Neural cell (in vitro differentiated cells): Measurements from ENCODE around the gene SRA1. TPM values are rescaled to one million over a fixed set of nuclear protein-coding genes. Genes with fewer than 3 reads are reported as not detected.

Experiments
- H2AFZ ChIP-seq: fragments of 200-600, 300-800 bp; sonication (generic), shearing (Covaris generic); 2 replicates; pipeline ENCODE4 v1.6.0; 2014; ENCODE audit warnings: low read depth, mild to moderate bottlenecking, antibody characterized with exemption, low read length, moderate library complexity
- H3F3A ChIP-seq: fragments of 200-600 bp; shearing (Covaris generic); 2 replicates; pipeline ENCODE4 v1.6.1; 2016; ENCODE audit warnings: mild to moderate bottlenecking, moderate library complexity, mixed read lengths, antibody characterized with exemption, low read length; ENCODE audit not compliant: insufficient read depth, poor library complexity, severe bottlenecking
- H3K27ac ChIP-seq: fragments of 200-600, 300-800 bp; sonication (generic), shearing (Covaris generic); 2 replicates; pipeline ENCODE4 v1.5.1; 2014; ENCODE audit warnings: mild to moderate bottlenecking, low read length, moderate library complexity
- H3K27me3 ChIP-seq: fragments of 300-800, 200-600 bp; sonication (generic), shearing (Covaris generic); 2 replicates; pipeline ENCODE4 v1.6.0; 2014; ENCODE audit warnings: mild to moderate bottlenecking, low read depth, low read length, moderate library complexity; ENCODE audit not compliant: insufficient read depth
- H3K36me3 ChIP-seq: fragments of 300-800, 200-600 bp; sonication (generic), shearing (Covaris generic); 2 replicates; pipeline ENCODE4 v1.5.1; 2014; ENCODE audit warnings: mild to moderate bottlenecking, antibody characterized with exemption, low read length, moderate library complexity; ENCODE audit not compliant: insufficient read depth
- H3K4me2 ChIP-seq: fragments of 300-800, 200-600 bp; sonication (generic), shearing (Covaris generic); 2 replicates; pipeline ENCODE4 v1.6.0; 2014; ENCODE audit warnings: mild to moderate bottlenecking, low read length
- H3K4me3 ChIP-seq: fragments of 300-800, 200-600 bp; sonication (generic), shearing (Covaris generic); 2 replicates; pipeline ENCODE4 v1.5.1; 2014; ENCODE audit warnings: mild to moderate bottlenecking, low read length, moderate library complexity
- H3K79me2 ChIP-seq: fragments of 200-600 bp; shearing (Covaris generic); replicated peaks from 2 replicates; pipeline ENCODE4 v1.6.0; 2014; ENCODE audit warnings: mild to moderate bottlenecking, low read length, moderate library complexity; ENCODE audit not compliant: insufficient read depth
- H3K9ac ChIP-seq: fragments of 300-800, 200-600 bp; sonication (generic), shearing (Covaris generic); 2 replicates; pipeline ENCODE4 v1.6.1; 2016; ENCODE audit warnings: mild to moderate bottlenecking, low read length, mixed read lengths
- H3K9me2 ChIP-seq: fragments of 200-600 bp; shearing (Covaris generic); 2 replicates; pipeline ENCODE4 v1.6.1; 2016; ENCODE audit warnings: mild to moderate bottlenecking, low read length, mixed read lengths; ENCODE audit not compliant: insufficient read depth
- H3K9me3 ChIP-seq: fragments of 200-600, 300-800 bp; sonication (generic), shearing (Covaris generic); 2 replicates; pipeline ENCODE4 v1.6.1; 2016; ENCODE audit warnings: mild to moderate bottlenecking, mixed run types, low read length, moderate library complexity, mixed read lengths
- H4K20me1 ChIP-seq: fragments of 200-600 bp; shearing (Covaris generic); 2 replicates; pipeline ENCODE4 v1.6.1; 2016; ENCODE audit warnings: mild to moderate bottlenecking, mixed run types; ENCODE audit not compliant: insufficient read depth
- EP300 ChIP-seq: fragments of 450-650 bp; conservative IDR thresholded peaks from 2 replicates; pipeline ENCODE4 v1.6.1; 2014; ENCODE audit warnings: antibody characterized with exemption, mild to moderate bottlenecking, moderate library complexity; ENCODE audit not compliant: poor library complexity, severe bottlenecking
- EZH2 ChIP-seq: fragments of 200-600, 300-800 bp; shearing (Covaris generic), sonication (generic); IDR thresholded peaks from 2 replicates; pipeline ENCODE4 v1.6.1; 2014; ENCODE audit warnings: antibody characterized with exemption, low read length, borderline replicate concordance, mild to moderate bottlenecking; ENCODE audit not compliant: insufficient read depth, poor library complexity, severe bottlenecking
- MXI1 ChIP-seq: fragments of 450-650 bp; conservative IDR thresholded peaks from 2 replicates; pipeline ENCODE4 v1.6.1; 2014; ENCODE audit warnings: antibody characterized with exemption, mild to moderate bottlenecking; ENCODE audit not compliant: poor library complexity, severe bottlenecking
- POLR2AphosphoS5 ChIP-seq: IDR thresholded peaks from 2 replicates; pipeline ENCODE4 v1.6.1; 2012
- RAD21 ChIP-seq: fragments of 450-650 bp; conservative IDR thresholded peaks from 2 replicates; pipeline ENCODE4 v1.6.1; 2014; ENCODE audit warnings: antibody characterized with exemption, mild to moderate bottlenecking, moderate library complexity
- SMC3 ChIP-seq: fragments of 450-650 bp; conservative IDR thresholded peaks from 2 replicates; pipeline ENCODE4 v1.6.1; 2014; ENCODE audit warnings: antibody characterized with exemption, mild to moderate bottlenecking, moderate library complexity; ENCODE audit not compliant: poor library complexity
- TAF1 ChIP-seq: IDR thresholded peaks from 2 replicates; pipeline ENCODE4 v1.6.1; 2012; ENCODE audit warnings: low read depth
- polyA plus RNA-seq: library from polyadenylated mRNA; depleted of rRNA; stranded (reverse); fragments of >200 nt; gene quantifications from 2 replicates; pipeline ENCODE4 v1.2.3, GENCODE V29; 2014
- TF ChIP-seq, protein P1 (sequence below): fragments of 450-650 bp; IDR thresholded peaks from 2 replicates; pipeline ENCODE4 v1.5.1; 2014; ENCODE audit warnings: antibody characterized with exemption, mild to moderate bottlenecking, moderate library complexity; ENCODE audit not compliant: poor library complexity, severe bottlenecking
- TF ChIP-seq, protein P2 (sequence below): IDR thresholded peaks from 2 replicates; pipeline ENCODE4 v1.6.1; 2012; ENCODE audit warnings: borderline replicate concordance

Gene SRA1
- polyA plus RNA-seq, 1 donor from 2014 or later, result 73.5 TPM

DNA sequence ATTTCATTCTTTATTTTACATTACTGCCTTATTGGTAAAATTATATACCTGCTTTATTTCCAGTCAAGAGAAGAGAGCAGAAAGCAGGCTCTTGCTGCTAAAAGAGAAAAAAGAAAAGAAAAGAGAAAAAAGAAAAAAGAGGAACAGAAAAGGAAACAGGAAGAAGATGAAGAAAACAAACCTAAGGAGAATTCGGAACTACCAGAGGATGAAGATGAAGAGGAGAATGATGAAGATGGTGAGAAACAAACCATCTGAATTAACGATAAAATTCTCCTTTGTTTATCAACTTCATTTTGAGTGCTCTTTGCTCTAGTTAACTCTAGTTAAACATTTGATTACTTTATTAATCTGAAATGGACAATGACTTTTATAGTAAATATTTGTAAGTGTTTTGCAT lies 33.3 kb downstream of the SRA1 start:
- no peak overlapping the region for H3K27ac ChIP-seq
- no peaks in the 10 kb centered on the region for H3K79me2 ChIP-seq
- H3K36me3 ChIP-seq, result no peaks in the 10 kb centered on the region
- no peak overlapping the region for H2AFZ ChIP-seq
- H3K9ac ChIP-seq, result no peak overlapping the region
- H3K4me2 ChIP-seq, result no peak overlapping the region
- no peaks in the 10 kb centered on the region for H3K9me2 ChIP-seq
- H4K20me1 ChIP-seq, result no peaks in the 10 kb centered on the region
- H3K4me3 ChIP-seq, result no peak overlapping the region
- no peaks in the 10 kb centered on the region for H3K9me3 ChIP-seq
- TF ChIP-seq, protein P1, sequence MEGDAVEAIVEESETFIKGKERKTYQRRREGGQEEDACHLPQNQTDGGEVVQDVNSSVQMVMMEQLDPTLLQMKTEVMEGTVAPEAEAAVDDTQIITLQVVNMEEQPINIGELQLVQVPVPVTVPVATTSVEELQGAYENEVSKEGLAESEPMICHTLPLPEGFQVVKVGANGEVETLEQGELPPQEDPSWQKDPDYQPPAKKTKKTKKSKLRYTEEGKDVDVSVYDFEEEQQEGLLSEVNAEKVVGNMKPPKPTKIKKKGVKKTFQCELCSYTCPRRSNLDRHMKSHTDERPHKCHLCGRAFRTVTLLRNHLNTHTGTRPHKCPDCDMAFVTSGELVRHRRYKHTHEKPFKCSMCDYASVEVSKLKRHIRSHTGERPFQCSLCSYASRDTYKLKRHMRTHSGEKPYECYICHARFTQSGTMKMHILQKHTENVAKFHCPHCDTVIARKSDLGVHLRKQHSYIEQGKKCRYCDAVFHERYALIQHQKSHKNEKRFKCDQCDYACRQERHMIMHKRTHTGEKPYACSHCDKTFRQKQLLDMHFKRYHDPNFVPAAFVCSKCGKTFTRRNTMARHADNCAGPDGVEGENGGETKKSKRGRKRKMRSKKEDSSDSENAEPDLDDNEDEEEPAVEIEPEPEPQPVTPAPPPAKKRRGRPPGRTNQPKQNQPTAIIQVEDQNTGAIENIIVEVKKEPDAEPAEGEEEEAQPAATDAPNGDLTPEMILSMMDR, result no peak
- no peak for TF ChIP-seq TAF1
- TF ChIP-seq SMC3, result no peak
- TF ChIP-seq EZH2, result no peak
- no peak for TF ChIP-seq EP300
- TF ChIP-seq POLR2AphosphoS5, result no peak
- H3K27me3 ChIP-seq, result no peaks in the 10 kb centered on the region
- H3F3A ChIP-seq, result no peaks in the 10 kb centered on the region

DNA sequence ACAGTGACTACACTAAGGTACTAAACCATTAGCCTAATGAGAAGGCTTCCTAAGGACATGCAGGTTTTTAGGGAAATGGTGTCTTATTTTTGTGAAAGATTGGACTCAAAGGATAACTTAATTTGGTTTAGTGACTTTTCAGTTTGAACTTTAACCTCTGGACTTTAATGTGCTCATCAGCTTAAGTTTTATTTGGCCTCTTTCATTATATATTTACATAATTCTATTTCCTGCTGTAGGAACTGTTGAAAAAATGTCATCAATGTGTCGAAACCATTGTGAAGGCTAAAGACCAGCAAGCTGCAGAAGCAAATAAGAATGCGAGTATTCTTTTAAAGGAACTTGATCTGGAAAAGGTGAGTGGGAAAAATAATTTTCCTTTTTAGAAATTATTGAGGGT lies 44.1 kb downstream of the SRA1 start:
- Histone ChIP-seq H3K9me2 (no peaks in the 10 kb centered on the region), H3K36me3 (no peaks in the 10 kb centered on the region), H3K9ac (no peak overlapping the region)

DNA sequence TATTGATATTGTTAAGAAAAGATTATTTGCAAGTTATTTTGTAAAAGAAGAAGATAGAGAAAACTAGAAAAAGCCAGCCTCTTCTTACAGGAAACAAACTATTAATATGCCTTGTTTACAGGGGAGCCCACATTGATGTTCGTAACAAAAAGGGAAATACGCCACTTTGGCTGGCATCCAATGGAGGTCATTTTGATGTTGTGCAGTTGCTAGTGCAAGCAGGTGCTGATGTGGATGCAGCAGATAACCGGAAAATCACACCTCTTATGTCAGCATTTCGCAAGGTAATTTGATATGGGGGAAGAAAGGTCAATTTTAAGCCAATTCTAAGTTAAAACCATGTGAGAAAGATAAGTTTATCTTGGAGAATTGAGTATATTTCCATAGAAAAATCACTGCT lies 47.4 kb downstream of the SRA1 start:
- Histone ChIP-seq H4K20me1 (no peaks in the 10 kb centered on the region), H3K79me2 (no peaks in the 10 kb centered on the region), H3K4me2 (no peak overlapping the region), H3F3A (no peaks in the 10 kb centered on the region), H3K9me2 (no peaks in the 10 kb centered on the region), H3K27ac (no peak overlapping the region), H2AFZ (no peak overlapping the region), H3K4me3 (no peak overlapping the region), H3K9me3 (no peaks in the 10 kb centered on the region), H3K9ac (no peak overlapping the region), H3K27me3 (no peaks in the 10 kb centered on the region), H3K36me3 (no peaks in the 10 kb centered on the region)
- TF ChIP-seq POLR2AphosphoS5 (no peak), EZH2 (no peak), TAF1 (no peak), SMC3 (no peak), RAD21 (no peak), EP300 (no peak), MXI1 (no peak)
- TF ChIP-seq, protein P2, sequence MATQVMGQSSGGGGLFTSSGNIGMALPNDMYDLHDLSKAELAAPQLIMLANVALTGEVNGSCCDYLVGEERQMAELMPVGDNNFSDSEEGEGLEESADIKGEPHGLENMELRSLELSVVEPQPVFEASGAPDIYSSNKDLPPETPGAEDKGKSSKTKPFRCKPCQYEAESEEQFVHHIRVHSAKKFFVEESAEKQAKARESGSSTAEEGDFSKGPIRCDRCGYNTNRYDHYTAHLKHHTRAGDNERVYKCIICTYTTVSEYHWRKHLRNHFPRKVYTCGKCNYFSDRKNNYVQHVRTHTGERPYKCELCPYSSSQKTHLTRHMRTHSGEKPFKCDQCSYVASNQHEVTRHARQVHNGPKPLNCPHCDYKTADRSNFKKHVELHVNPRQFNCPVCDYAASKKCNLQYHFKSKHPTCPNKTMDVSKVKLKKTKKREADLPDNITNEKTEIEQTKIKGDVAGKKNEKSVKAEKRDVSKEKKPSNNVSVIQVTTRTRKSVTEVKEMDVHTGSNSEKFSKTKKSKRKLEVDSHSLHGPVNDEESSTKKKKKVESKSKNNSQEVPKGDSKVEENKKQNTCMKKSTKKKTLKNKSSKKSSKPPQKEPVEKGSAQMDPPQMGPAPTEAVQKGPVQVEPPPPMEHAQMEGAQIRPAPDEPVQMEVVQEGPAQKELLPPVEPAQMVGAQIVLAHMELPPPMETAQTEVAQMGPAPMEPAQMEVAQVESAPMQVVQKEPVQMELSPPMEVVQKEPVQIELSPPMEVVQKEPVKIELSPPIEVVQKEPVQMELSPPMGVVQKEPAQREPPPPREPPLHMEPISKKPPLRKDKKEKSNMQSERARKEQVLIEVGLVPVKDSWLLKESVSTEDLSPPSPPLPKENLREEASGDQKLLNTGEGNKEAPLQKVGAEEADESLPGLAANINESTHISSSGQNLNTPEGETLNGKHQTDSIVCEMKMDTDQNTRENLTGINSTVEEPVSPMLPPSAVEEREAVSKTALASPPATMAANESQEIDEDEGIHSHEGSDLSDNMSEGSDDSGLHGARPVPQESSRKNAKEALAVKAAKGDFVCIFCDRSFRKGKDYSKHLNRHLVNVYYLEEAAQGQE, result no peak
- TF ChIP-seq, protein P1, result no peak

More for the DNA sequence above, 44.1 kb downstream of the SRA1 start:
- H2AFZ ChIP-seq, result no peak overlapping the region
- H3K4me2 ChIP-seq, result no peak overlapping the region
- H3K79me2 ChIP-seq, result no peaks in the 10 kb centered on the region
- no peaks in the 10 kb centered on the region for H3F3A ChIP-seq
- no peak overlapping the region for H3K4me3 ChIP-seq
- no peaks in the 10 kb centered on the region for H3K9me3 ChIP-seq
- no peaks in the 10 kb centered on the region for H4K20me1 ChIP-seq
- H3K27me3 ChIP-seq, result no peaks in the 10 kb centered on the region
- TF ChIP-seq, protein P1, result no peak
- TF ChIP-seq TAF1, result no peak
- H3K27ac ChIP-seq, result no peak overlapping the region
